GM18508 (cell line): ENCODE data around the gene ANGPTL8.

Experiments used
- ATAC-seq: cut with Tn5 transposase; IDR thresholded peaks from one replicate; pipeline ENCODE4 v1.9.1; 2021; ENCODE audit warnings: moderate number of reproducible peaks; ENCODE audit not compliant: insufficient read depth, unreplicated experiment

Gene ANGPTL8

GRCh38 chr19:11284515-11284914 lies 45.1 kb downstream of the ANGPTL8 start:
- ATAC-seq: no peak

GRCh38 chr19:11286312-11286974 lies 47.0 kb downstream of the ANGPTL8 start:
- ATAC-seq: no peak

GRCh38 chr19:11288349-11288748 lies 48.9 kb downstream of the ANGPTL8 start:
- ATAC-seq: no peak

- ATAC-seq: no peak
Measured at GRCh38 chr19:11290256-11290655, 50.8 kb downstream of the ANGPTL8 start.

- no peak for ATAC-seq
Measured at GRCh38 chr19:11291415-11291814, 52.0 kb downstream of the ANGPTL8 start.
